Memory B cell (primary cell): ENCODE data around the gene MITF.

ENCODE experiments used
- ATAC-seq: fragments of 150-1000 bp; cut with Tn5 transposase; 2 replicates; pipeline ENCODE4 v1.10.0; 2021; ENCODE audit warnings: low read depth, mild to moderate bottlenecking, moderate library complexity
- DNase-seq, 2 donors: peaks; one replicate each; pipeline ENCODE4 v3.0.0; 2022; ENCODE audit warnings: low spot score in 2 of 2
- H3K27ac Mint-ChIP-seq: one replicate; pipeline ENCODE4 v1.8.0; 2022; ENCODE audit warnings: mild to moderate bottlenecking, moderate library complexity, mixed read lengths
- H3K27me3 Mint-ChIP-seq: one replicate; pipeline ENCODE4 v1.8.0; 2022; ENCODE audit warnings: mixed read lengths
- H3K36me3 Mint-ChIP-seq: one replicate; pipeline ENCODE4 v1.8.0; 2022; ENCODE audit warnings: mild to moderate bottlenecking, mixed read lengths
- H3K4me1 Mint-ChIP-seq: one replicate; pipeline ENCODE4 v1.8.0; 2022; ENCODE audit warnings: mixed read lengths
- H3K4me3 Mint-ChIP-seq: one replicate; pipeline ENCODE4 v1.8.0; 2022; ENCODE audit warnings: mild to moderate bottlenecking, moderate library complexity, mixed read lengths
- H3K9me3 Mint-ChIP-seq: one replicate; pipeline ENCODE4 v1.8.0; 2022; ENCODE audit warnings: mixed read lengths

The MITF gene

DNA sequence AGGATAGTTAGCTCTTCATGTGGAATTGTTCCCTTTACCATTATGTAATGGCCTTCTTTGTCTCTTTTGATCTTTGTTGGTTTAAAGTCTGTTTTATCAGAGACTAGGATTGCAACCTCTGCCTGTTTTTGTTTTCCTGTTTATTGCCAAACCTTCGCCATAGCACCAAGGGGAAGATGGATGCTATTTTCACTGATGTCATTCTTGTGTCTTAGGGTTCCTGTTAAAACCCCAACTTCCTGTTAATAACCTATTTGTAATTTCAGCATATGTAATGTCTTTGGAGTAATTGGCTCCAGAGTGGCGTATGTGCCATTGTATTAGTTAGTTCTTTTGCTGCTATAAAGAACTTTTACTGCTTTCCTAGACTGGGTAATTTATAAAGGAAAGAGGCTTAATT lies 271.1 kb downstream of the MITF start:
- ATAC-seq (no peak), DNase-seq (no peak)
- no peaks in the 10 kb centered on the region for H3K9me3 Mint-ChIP-seq
- H3K36me3 Mint-ChIP-seq, result no peaks in the 10 kb centered on the region
- H3K27me3 Mint-ChIP-seq, result no peaks in the 10 kb centered on the region
- H3K4me3 Mint-ChIP-seq, result no peak overlapping the region
- H3K4me1 Mint-ChIP-seq, result no peaks in the 10 kb centered on the region
- H3K27ac Mint-ChIP-seq, result no peak overlapping the region

DNA sequence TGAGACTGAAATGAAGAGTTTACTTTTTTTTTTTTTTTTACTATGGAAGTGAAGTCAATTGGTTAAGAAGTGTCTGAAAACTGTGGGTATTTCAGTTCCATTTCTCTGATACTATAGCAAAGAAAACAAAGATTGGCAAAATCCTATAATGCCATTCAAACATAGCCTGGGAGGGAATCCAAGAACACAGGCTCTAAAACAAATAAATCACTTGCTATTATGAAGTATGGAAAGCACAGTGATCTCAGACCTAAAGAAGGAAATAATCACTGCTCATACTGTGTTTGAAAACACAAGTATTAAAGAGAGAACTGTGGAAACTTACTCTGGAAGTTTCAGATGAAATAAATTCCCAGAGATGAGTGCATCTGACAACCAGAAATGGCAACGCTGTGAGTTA lies 272.3 kb downstream of the MITF start:
- no peaks in the 10 kb centered on the region for H3K9me3 Mint-ChIP-seq
- DNase-seq, result no peak
- no peak for ATAC-seq
- no peak overlapping the region for H3K27ac Mint-ChIP-seq
- no peak overlapping the region for H3K4me3 Mint-ChIP-seq
- no peaks in the 10 kb centered on the region for H3K27me3 Mint-ChIP-seq
- H3K4me1 Mint-ChIP-seq, result no peaks in the 10 kb centered on the region
- no peaks in the 10 kb centered on the region for H3K36me3 Mint-ChIP-seq
